Immature natural killer cell (primary cell): Measurements from ENCODE around the gene SYNDIG1. TPM values are rescaled to one million over a fixed set of nuclear protein-coding genes. Genes with fewer than 3 reads are reported as not detected.
"Not testable (repeated sequence)": the region's sequence is repeated elsewhere in the genome, so short reads cannot be mapped to it uniquely, and the experiment has no call there.

Experiments
- DNase-seq, 3 donors: peaks; one replicate each; pipeline ENCODE4 v3.0.0; 2022; ENCODE audit warnings: mixed read lengths in 1 of 3
- H3K27ac Mint-ChIP-seq, 6 donors: one replicate each; pipeline ENCODE4 v1.8.0; 2020; ENCODE audit warnings: mixed read lengths in 6 of 6, mild to moderate bottlenecking in 5 of 6, inconsistent platforms in 4 of 6, moderate library complexity in 3 of 6
- H3K27me3 Mint-ChIP-seq, 3 donors: one replicate each; pipeline ENCODE4 v1.8.0; 2020 to 2021; ENCODE audit warnings: low read depth in 3 of 3, mild to moderate bottlenecking in 3 of 3, mixed read lengths in 3 of 3, moderate library complexity in 3 of 3, inconsistent platforms in 1 of 3
- H3K36me3 Mint-ChIP-seq, 3 donors: one replicate each; pipeline ENCODE4 v1.8.0; 2020; ENCODE audit warnings: mixed read lengths in 3 of 3, inconsistent platforms in 2 of 3, mild to moderate bottlenecking in 2 of 3
- H3K4me1 Mint-ChIP-seq, 2 donors: one replicate each; pipeline ENCODE4 v1.8.0; 2020; ENCODE audit warnings: inconsistent platforms in 2 of 2, mild to moderate bottlenecking in 2 of 2, mixed read lengths in 2 of 2, moderate library complexity in 1 of 2
- H3K4me3 Mint-ChIP-seq, 5 donors: one replicate each; pipeline ENCODE4 v1.8.0; 2020; ENCODE audit warnings: mild to moderate bottlenecking in 5 of 5, mixed read lengths in 5 of 5, inconsistent platforms in 3 of 5, moderate library complexity in 3 of 5
- H3K9me3 Mint-ChIP-seq, 6 donors: one replicate each; pipeline ENCODE4 v1.8.0; 2020; ENCODE audit warnings: mild to moderate bottlenecking in 6 of 6, mixed read lengths in 6 of 6, inconsistent platforms in 4 of 6, moderate library complexity in 3 of 6
- polyA plus RNA-seq, 3 donors: library from polyadenylated mRNA; unstranded; fragments of 300-500 nt; fragmentation: Illumina TruSeq; gene quantifications; one replicate each; pipeline ENCODE4 v1.2.3, GENCODE V29; 2021

SYNDIG1 gene
- polyA plus RNA-seq, 3 donors from 2014 or later = not detected

DNA sequence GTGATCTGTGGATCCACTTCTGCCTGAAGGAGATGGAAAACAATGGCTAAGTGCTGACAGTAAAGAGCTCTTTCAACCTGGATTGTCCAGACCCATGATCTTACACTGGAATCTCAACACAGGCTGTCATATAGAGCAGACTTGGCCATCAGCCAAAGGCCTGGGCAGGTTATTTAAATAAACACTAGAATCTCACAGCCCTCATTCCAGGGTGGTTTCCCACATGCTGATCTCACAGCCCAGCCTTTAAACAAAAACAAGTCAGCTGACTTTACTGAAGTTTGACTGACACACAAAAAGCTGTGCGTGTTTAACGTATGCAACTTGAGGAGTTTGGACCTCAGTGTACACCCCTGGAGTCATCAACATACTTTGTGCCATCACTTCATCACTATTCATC lies 28.4 kb downstream of the SYNDIG1 start:
- no peak for DNase-seq
- Mint-ChIP-seq H3K9me3 (no peaks in the 10 kb centered on the region), H3K4me3 (no peak overlapping the region), H3K27ac (no peak overlapping the region), H3K27me3 (peaks cover under 1 to 4% (median 2%) of the 10 kb centered on the region in 3 donors), H3K4me1 (no peaks in the 10 kb centered on the region), H3K36me3 (no peaks in the 10 kb centered on the region)

DNA sequence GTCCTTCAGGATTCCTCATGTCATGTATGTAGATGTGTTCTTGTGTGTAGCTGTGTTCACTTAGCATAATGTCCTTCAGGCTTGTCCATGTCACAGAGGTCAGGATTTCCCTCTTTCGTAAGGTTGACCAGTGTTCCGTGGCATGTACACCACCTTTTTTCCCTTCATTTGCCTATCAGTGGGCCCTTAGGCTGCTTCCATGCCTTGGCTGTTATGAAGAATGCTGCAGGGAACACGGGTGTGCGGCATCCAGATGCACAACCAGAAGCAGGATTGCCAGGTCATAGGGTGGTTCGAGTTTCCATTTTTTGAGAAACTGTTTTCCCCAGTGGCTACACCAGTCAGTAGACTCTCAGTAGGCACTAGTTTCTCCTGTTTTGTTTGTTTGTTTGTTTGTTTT lies 29.2 kb downstream of the SYNDIG1 start:
- H3K27me3 Mint-ChIP-seq = peaks cover 2 to 7% (median 4%) of the 10 kb centered on the region in 3 donors
- H3K36me3 Mint-ChIP-seq = no peaks in the 10 kb centered on the region
- H3K4me1 Mint-ChIP-seq = no peaks in the 10 kb centered on the region
- no peaks in the 10 kb centered on the region for H3K9me3 Mint-ChIP-seq
- H3K4me3 Mint-ChIP-seq = no peak overlapping the region
- no peak for DNase-seq
- no peak overlapping the region for H3K27ac Mint-ChIP-seq

DNA sequence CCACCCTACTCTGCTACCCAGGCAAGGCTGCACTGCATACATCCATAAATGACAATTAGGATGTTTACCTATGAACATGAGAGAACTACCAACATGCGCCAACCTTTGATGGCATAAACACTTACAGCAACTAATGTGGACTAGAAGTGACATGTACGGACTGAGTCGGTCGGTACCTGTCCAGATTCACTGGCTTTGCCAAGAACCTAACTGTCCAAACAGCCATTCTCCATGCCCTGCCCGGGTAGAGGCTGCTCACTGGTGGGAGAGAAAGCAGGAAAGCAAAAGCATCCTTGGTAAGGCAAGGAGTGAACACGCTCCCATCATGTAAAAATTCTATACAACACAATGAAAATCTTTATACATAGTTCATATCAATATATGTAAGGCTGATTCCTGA lies 30.0 kb downstream of the SYNDIG1 start:
- H3K9me3 Mint-ChIP-seq = no peaks in the 10 kb centered on the region
- no peak overlapping the region for H3K4me3 Mint-ChIP-seq
- no peaks in the 10 kb centered on the region for H3K4me1 Mint-ChIP-seq
- H3K27me3 Mint-ChIP-seq = peaks cover 0 to 7% (median 4%) of the 10 kb centered on the region in 3 donors
- no peak overlapping the region for H3K27ac Mint-ChIP-seq
- DNase-seq = no peak
- no peaks in the 10 kb centered on the region for H3K36me3 Mint-ChIP-seq

DNA sequence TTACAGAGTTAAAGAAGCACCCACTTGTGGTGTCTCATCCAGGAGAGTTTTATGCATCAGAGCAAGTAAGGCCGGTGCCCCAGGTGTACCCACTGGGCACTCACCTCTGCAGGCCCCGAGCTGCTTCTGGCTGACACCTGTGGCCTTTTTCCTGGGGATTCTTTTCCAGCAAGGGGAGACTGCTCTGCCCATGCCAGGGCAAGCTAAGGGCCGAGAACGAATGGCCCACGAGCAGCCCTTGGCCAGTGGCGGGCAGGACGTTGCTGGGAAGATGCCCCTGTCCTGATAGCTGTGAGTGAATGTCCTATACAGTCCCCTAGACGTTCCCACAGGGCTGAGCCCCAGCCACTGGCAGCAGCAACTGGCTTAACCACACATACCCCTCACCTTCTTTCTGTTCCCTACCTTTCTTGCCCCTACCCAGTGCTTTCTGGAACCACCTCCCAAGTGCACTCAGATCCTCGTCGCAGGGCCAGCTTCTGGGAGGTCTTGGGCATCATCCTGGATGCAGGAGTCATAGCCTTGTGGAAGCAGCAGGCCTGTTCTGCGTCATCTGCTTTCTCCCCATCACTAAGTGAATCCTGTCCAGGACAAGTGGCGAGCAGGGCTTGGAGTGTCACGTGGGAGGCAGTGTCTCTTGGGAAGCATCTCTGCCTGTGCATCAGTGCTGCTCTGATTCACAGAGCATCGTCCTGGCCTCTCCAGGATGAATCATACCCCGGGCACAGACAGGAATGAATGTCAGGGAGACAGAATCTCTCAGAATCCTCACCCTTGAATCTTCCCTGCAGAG lies 32.5 kb downstream of the SYNDIG1 start:
- H3K27me3 Mint-ChIP-seq = peaks cover 2 to 7% (median 7%) of the 10 kb centered on the region in 3 donors
- H3K27ac Mint-ChIP-seq = no peak overlapping the region
- H3K4me3 Mint-ChIP-seq = no peak overlapping the region
- H3K4me1 Mint-ChIP-seq = no peaks in the 10 kb centered on the region
- DNase-seq = no peak
- H3K9me3 Mint-ChIP-seq = no peaks in the 10 kb centered on the region
- H3K36me3 Mint-ChIP-seq = no peaks in the 10 kb centered on the region

DNA sequence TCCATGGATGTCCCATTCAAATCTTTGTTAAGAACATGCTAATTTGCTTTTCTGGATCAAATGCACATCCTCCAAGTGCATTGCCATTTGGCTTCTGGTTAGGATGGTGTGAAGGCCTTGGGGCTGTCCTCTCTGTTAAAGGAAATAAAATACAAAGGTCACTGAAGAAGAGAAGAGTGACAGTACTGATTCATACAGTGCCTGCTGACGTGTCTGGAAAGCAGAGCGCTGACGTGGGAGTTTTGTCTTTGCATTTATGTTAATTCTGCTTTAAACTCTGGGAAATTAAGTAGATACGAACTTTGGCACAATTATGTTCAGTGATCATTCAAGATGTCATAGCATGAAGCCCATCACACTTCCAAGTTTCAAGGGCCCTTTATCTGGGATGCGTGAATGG lies 33.2 kb downstream of the SYNDIG1 start:
- H3K4me1 Mint-ChIP-seq = no peaks in the 10 kb centered on the region
- peaks cover 2 to 8% (median 7%) of the 10 kb centered on the region in 3 donors for H3K27me3 Mint-ChIP-seq
- no peak overlapping the region for H3K4me3 Mint-ChIP-seq
- H3K36me3 Mint-ChIP-seq = no peaks in the 10 kb centered on the region
- H3K27ac Mint-ChIP-seq = no peak overlapping the region
- no peaks in the 10 kb centered on the region for H3K9me3 Mint-ChIP-seq
- no peak for DNase-seq

DNA sequence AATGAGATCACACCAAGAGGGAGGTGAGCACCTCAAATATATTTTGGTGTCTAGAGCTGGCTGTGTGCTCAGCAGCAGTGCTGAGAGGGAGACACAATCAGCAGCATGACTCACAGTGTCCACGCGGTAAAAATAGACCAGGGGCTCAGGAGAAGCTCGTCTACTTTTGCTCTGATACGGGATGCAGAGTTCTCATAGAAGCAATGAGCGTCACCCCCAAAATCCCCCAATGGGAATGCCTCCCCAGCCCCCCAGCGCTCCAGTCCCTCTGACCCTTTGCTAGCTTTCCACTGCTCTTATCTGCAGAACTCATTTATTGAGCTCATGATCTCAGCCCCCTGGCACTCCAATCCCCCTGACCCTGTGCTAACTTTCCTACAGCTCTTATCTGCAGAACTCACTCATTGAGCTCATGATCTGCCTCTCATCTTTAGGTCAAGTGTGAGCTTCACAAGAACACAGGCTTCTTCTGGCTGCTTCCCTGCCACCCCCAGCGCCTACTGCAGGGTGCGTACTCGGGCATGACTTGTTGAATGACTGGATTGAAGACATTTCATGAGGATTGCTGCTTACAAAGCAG lies 34.0 kb downstream of the SYNDIG1 start:
- Mint-ChIP-seq H3K27me3 (peaks cover 3 to 8% (median 8%) of the 10 kb centered on the region in 3 donors), H3K4me1 (no peaks in the 10 kb centered on the region), H3K27ac (no peak overlapping the region), H3K36me3 (no peaks in the 10 kb centered on the region), H3K9me3 (no peaks in the 10 kb centered on the region), H3K4me3 (no peak overlapping the region)
- no peak for DNase-seq

DNA sequence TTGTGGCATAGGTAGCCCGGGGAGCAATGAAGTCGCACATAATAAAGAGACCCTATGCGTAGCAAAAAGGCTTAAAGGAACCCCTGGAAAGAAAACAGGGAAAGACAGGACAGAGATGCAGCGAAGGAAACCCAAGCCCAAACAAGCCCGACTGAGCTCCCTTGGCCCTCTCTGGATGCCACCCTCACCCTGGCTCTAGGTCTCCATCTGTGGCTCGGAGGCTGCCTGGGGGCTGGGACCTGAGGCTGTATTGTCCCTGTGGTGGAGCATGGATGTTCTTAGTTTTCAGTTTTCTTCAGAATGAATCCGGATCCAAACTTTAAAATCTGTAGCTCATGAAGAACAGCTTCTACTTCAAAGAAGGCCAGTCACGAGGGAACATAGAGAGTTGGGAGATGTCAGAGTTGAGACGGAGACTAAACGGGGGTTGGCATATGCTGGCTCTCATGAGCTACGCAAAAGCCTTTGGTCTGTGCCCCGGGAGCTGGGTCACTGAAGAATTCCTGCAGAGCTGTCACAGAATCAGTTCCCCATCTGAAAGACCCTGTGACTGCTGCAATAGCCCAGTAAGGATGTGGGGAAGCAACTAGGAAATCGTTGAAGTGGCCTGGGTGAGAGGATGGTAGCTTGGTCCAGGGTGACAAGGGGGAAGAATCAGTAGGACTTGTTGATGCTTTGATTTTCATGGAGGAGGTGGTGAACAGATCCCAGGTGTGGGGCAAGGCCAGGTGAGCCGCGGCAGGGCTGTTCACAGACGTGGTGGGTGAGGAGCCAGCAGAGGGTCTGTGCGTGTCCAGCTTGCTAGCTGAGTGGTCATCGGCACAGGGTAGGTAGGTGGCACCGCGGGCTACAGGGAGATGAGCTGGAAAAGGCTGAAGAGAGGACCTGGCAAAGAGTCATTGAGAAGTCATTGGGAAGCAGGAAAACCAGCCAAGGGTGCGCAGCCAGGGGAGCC lies 35.2 kb downstream of the SYNDIG1 start:
- H3K4me1 Mint-ChIP-seq = no peaks in the 10 kb centered on the region
- peaks cover 3 to 9% (median 4%) of the 10 kb centered on the region in 3 donors for H3K27me3 Mint-ChIP-seq
- no peak for DNase-seq
- H3K27ac Mint-ChIP-seq = no peak overlapping the region
- no peaks in the 10 kb centered on the region for H3K9me3 Mint-ChIP-seq
- no peak overlapping the region for H3K4me3 Mint-ChIP-seq
- H3K36me3 Mint-ChIP-seq = no peaks in the 10 kb centered on the region

DNA sequence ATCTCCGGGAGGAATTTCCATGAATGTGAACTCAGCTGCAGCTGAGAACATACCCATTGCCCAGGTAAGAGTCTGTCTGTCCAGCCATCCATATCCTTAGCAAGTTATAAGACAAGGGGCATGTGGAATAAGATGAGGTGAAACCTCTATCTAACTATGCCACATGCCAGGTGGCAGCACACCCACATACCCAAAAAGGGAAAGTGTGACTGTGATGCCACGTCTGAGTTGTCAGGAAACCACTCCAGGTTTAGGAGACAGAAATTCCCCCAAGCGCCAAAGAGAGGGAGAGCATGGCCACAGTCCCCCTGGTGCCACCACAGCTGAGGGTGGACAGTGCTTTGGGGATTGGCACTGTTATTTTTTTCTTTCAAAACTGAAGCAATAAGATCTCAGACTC lies 36.7 kb downstream of the SYNDIG1 start:
- no peak overlapping the region for H3K4me3 Mint-ChIP-seq
- peaks cover 3 to 13% (median 4%) of the 10 kb centered on the region in 3 donors for H3K27me3 Mint-ChIP-seq
- no peaks in the 10 kb centered on the region for H3K36me3 Mint-ChIP-seq
- no peaks in the 10 kb centered on the region for H3K9me3 Mint-ChIP-seq
- H3K4me1 Mint-ChIP-seq = no peaks in the 10 kb centered on the region
- no peak for DNase-seq
- no peak overlapping the region for H3K27ac Mint-ChIP-seq

DNA sequence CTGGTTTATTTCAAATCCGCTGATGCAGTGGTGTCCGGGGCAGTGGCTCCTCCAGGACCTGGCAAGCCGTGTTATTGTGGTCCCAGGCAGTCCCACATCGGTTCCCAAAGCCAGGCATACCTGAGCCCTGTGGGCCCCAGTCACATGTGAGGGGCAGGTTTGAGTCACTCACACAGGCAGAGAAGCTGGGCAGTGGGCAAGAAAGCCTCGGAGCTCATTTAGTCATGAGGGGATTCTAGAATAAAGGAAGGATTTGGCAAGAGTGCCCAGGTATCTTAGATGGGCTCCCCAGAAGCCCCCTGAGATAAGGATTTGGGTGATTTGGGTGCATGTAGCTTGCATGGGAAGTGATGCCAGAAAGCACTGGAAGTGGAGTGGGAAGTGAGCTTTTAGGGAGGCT lies 37.3 kb downstream of the SYNDIG1 start:
- no peak overlapping the region for H3K27ac Mint-ChIP-seq
- no peaks in the 10 kb centered on the region for H3K4me1 Mint-ChIP-seq
- no peaks in the 10 kb centered on the region for H3K9me3 Mint-ChIP-seq
- H3K36me3 Mint-ChIP-seq = no peaks in the 10 kb centered on the region
- no peak overlapping the region for H3K4me3 Mint-ChIP-seq
- H3K27me3 Mint-ChIP-seq = peaks cover 3 to 19% (median 4%) of the 10 kb centered on the region in 3 donors
- no peak for DNase-seq

DNA sequence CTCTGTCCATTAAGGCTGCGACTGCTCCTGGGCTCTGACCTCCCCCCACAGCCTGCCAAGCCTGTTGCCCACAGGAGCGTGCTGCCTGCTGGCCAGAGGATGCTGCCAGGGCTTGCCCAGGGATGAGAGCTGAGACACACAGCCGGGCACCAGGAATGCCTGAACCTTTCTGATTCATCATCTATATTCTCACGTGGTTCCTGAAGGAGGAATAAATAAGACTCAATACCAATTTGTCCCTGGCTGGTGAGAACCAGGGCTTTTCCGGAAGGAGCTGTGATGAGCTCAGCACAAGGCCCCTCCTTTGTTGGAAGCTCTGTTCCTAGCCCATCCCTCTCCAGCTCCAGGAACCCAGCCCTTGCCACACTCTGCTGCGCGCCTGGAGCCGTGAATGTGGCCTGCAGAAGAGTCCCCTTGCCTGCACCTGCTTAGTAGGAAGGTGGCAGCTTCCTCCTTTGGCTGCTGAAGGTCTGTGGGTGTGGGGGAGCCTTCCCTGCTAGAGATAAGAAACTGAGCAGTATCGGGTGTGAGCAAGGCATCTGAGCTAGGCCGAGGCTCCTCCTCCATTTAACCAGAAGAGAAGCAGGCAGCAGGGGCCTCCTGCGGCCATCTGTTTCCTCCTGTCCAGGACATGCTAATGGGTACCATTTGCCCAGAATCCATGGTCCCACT lies 37.9 kb downstream of the SYNDIG1 start:
- H3K27me3 Mint-ChIP-seq = peaks cover 3 to 20% (median 4%) of the 10 kb centered on the region in 3 donors
- H3K36me3 Mint-ChIP-seq = no peaks in the 10 kb centered on the region
- DNase-seq = no peak
- no peak overlapping the region for H3K4me3 Mint-ChIP-seq
- no peaks in the 10 kb centered on the region for H3K4me1 Mint-ChIP-seq
- no peaks in the 10 kb centered on the region for H3K9me3 Mint-ChIP-seq
- H3K27ac Mint-ChIP-seq = no peak overlapping the region

DNA sequence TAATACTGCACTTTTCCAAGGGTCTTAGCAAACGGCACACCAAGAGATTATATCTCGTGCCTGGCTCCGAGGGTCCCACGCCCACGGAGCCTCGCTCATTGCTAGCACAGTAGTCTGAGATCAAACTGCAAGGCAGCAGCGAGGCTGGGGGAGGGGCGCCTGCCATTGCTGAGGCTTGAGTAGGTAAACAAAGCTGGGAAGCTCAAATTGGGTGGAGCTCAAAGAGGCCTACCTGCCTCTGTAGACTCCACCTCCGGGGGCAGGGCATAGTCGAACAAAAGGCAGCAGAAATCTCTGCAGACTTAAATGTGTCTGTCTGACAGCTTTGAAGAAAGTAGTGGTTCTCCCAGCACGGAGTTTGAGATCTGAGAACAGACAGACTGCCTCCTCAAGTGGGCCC lies 43.0 kb downstream of the SYNDIG1 start:
- H3K4me3 Mint-ChIP-seq, DNase-seq, H3K4me1 Mint-ChIP-seq, H3K9me3 Mint-ChIP-seq, H3K36me3 Mint-ChIP-seq, H3K27ac Mint-ChIP-seq: not testable (repeated sequence)
- peaks cover 0 to 13% (median 7%) of the 10 kb centered on the region in 3 donors for H3K27me3 Mint-ChIP-seq

DNA sequence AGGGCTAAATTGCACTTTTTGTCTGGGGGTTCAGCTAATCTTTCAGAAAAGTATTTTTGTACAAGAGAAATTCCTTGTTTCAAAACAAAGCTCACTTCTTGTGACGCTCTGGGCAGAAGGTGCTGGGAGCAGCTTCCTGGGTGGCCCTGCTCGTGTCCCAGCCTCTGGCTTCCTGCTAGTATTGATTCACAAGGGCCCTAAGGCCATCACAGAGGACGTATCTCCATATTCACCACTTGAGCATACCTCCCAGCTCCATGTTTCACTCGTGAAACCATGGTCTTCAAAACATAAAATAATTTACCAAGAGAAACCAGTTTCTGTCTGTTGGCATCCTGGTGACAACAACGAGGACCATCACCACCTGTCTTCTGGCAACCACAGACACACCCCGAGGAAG lies 49.1 kb downstream of the SYNDIG1 start:
- Mint-ChIP-seq H3K4me3 (no peak overlapping the region), H3K27ac (no peak overlapping the region), H3K27me3 (peaks cover 0 to 4% (median 4%) of the 10 kb centered on the region in 3 donors), H3K4me1 (no peaks in the 10 kb centered on the region), H3K9me3 (no peaks in the 10 kb centered on the region), H3K36me3 (no peaks in the 10 kb centered on the region)
- DNase-seq = no peak

DNA sequence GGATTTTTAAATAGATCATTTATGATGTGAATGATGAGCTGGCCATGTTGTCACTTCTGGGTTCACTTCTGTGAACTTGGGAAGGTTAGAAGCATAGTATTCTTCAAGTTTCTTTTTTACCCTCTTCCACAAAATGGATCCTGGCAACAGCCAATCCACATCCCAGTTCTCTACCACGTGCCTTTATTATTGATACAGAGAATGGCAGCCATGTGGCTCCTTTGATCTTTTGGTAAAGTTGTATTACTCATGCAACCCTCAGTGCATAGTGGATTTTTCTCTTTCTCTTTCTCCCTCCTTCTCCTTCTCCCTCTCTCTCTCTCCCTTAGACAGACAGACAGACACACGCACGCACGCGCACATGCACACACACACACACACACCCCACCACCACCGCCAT lies 50.0 kb downstream of the SYNDIG1 start:
- H3K4me1 Mint-ChIP-seq = no peaks in the 10 kb centered on the region
- H3K27me3 Mint-ChIP-seq = peaks cover 0 to 4% (median 3%) of the 10 kb centered on the region in 3 donors
- no peak overlapping the region for H3K27ac Mint-ChIP-seq
- no peak overlapping the region for H3K4me3 Mint-ChIP-seq
- DNase-seq = no peak
- no peaks in the 10 kb centered on the region for H3K36me3 Mint-ChIP-seq
- no peaks in the 10 kb centered on the region for H3K9me3 Mint-ChIP-seq
